ENCODE results near the gene CNKSR2. TPM values are rescaled to one million over a fixed set of nuclear protein-coding genes. Genes with fewer than 3 reads are reported as not detected.

The CNKSR2 gene
- total RNA-seq, 1 experiment from 2014 or later = 52.9 TPM

GRCh38 chrX:21408788-21409187 is 34.6 kb downstream of the CNKSR2 start:
- Histone ChIP-seq H4K5ac (ENCODE audit: insufficient read length, low read depth, low read length) (no peak overlapping the region), H4K8ac (replicated peaks; ENCODE audit: insufficient read length, low read depth, low read length) (no peak overlapping the region), H2BK20ac (ENCODE audit: low read depth, low read length, poor library complexity, severe bottlenecking) (no peak overlapping the region), H2BK5ac (ENCODE audit: insufficient read length, low read length) (no peak overlapping the region), H2BK15ac (ENCODE audit: low read depth, low read length) (no peak overlapping the region), H4K20me1 (ENCODE audit: control insufficient read depth, insufficient read depth, insufficient read length) (no peaks in the 10 kb centered on the region), H2AK5ac (ENCODE audit: insufficient read length, low read length) (no peak overlapping the region), H4K91ac (ENCODE audit: insufficient read length, low read depth, low read length) (no peak overlapping the region), H2BK12ac (ENCODE audit: insufficient read length, low read depth, low read length) (no peak overlapping the region), H3K4me1 (ENCODE audit: insufficient read depth, low read length) (no peaks in the 10 kb centered on the region), H3K79me2 (ENCODE audit: insufficient read depth, low read length) (no peaks in the 10 kb centered on the region), H3K27me3 (ENCODE audit: insufficient read depth, low read length) (no peaks in the 10 kb centered on the region), H3K79me1 (ENCODE audit: insufficient read depth, low read depth, low read length, poor library complexity, severe bottlenecking) (no peaks in the 10 kb centered on the region), H3K27ac (ENCODE audit: insufficient read length, low read depth, low read length) (no peak overlapping the region), H3K9me3 (ENCODE audit: control insufficient read depth, low read depth, low read length) (peaks cover 8% of the 10 kb centered on the region), H3K56ac (ENCODE audit: insufficient read length, low read depth, low read length) (no peak overlapping the region), H3T11ph (ENCODE audit: low read length) (no peak overlapping the region), H3K4ac (ENCODE audit: low read depth, low read length) (no peak overlapping the region), H3K18ac (ENCODE audit: insufficient read length, low read depth, low read length) (no peak overlapping the region), H3K14ac (ENCODE audit: insufficient read depth, low read length) (no peak overlapping the region), H3K9ac (ENCODE audit: extremely low read depth, insufficient read length, low read length) (no peak overlapping the region), H2BK120ac (ENCODE audit: low read depth, low read length, poor library complexity, severe bottlenecking) (no peak overlapping the region), H3K23ac (ENCODE audit: insufficient read length, low read depth, low read length) (no peak overlapping the region), H3K23me2 (ENCODE audit: insufficient read length, low read depth, low read length, poor library complexity, severe bottlenecking) (no peaks in the 10 kb centered on the region), H3K4me2 (ENCODE audit: insufficient read depth, insufficient read length, low read length) (no peak overlapping the region), H2AFZ (ENCODE audit: low read length) (no peak overlapping the region)
- Mint-ChIP-seq H3K9me3 (peaks cover 2 to 11% of the 10 kb centered on the region in 2 experiments; a peak in 4 of 5 replicates), H3K27ac (peak overlapping the region in 1 of 3 experiments; percentile 62; a peak in 3 of 7 replicates), H3K4me3 (no peak overlapping the region), H3K36me3 (ENCODE audit: insufficient read depth in 1 of 3, low read depth in 3 of 3) (peaks cover 4 to 18% (median 9%) of the 10 kb centered on the region in 3 experiments; a peak in 6 of 7 replicates), H3K4me1 (peaks cover 21 to 23% of the 10 kb centered on the region in 2 experiments), H3K27me3 (ENCODE audit: low read depth) (no peaks in the 10 kb centered on the region)
- WGBS (ENCODE audit: extremely low coverage, insufficient read length, low lambda C conversion rate) = no CpG with 5 or more reads among the region's 1 CpG
- TF ChIP-seq, protein P1, sequence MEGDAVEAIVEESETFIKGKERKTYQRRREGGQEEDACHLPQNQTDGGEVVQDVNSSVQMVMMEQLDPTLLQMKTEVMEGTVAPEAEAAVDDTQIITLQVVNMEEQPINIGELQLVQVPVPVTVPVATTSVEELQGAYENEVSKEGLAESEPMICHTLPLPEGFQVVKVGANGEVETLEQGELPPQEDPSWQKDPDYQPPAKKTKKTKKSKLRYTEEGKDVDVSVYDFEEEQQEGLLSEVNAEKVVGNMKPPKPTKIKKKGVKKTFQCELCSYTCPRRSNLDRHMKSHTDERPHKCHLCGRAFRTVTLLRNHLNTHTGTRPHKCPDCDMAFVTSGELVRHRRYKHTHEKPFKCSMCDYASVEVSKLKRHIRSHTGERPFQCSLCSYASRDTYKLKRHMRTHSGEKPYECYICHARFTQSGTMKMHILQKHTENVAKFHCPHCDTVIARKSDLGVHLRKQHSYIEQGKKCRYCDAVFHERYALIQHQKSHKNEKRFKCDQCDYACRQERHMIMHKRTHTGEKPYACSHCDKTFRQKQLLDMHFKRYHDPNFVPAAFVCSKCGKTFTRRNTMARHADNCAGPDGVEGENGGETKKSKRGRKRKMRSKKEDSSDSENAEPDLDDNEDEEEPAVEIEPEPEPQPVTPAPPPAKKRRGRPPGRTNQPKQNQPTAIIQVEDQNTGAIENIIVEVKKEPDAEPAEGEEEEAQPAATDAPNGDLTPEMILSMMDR (conservative IDR thresholded peaks at IDR 0.05) = no peak
- DNase-seq = no peak
